ENCODE data around the gene KRTAP10-6.
A peak's percentile ranks its signal among the peaks of the same experiment; 100 is the strongest.
"Not testable (repeated sequence)": the region's sequence is repeated elsewhere in the genome, so short reads cannot be mapped to it uniquely, and the experiment has no call there.

KRTAP10-6 gene

DNA sequence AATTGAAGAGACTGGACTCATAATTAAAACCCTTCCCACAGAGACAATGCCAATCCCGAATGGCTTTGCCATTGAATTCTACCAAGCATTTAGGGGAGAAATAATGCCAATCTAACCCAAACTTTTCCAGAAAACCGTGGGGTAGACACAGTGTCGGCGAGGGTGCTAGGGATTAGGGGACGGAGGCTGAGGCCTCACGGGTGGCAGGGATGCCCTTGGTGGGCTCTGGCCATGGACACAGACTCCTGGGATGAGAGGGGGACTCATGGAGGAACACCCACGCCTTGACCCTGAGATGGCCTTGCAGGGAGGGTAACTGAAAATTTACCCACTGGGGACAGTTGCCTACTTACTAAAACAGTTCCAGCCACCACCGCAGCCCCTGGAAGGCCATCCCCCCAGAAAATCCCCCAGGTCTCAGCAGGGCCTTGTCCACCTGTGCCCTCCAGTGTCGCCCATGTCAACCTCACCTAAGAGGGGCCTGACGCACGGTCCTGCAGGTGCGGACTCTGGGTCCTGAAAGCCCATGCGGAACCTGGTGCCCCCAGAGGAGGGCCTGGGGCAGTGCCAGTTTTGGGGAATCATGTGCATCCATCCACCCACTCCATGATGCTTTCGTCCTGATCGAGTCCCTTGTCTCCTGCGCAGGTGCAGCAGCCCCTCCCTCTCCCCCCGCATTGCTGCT lies 13.8 kb downstream of the KRTAP10-6 start:
- no peak for DNase-seq

DNA sequence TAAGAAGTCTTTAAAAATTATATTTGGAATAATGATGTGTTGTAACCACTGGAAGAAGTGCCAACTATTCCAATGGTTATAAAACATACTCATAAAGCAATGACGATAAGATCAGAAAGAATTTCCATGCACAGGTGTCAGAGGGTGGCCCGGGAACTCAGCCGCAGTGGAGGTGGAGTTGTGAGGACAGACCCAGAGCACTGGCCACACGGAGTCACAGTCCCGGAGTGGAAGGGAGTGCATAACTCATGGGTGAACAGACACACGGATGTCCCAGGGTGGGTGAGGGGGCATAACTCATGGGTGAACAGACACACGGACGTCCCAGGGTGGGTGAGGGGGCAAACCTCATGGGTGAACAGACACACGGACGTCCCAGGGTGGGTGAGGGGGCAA lies 16.3 kb downstream of the KRTAP10-6 start:
- DNase-seq, result no peak

- DNase-seq, result no peak
Observed at GRCh38 chr21:44575307-44576024, 16.8 kb downstream of the KRTAP10-6 start.

DNA sequence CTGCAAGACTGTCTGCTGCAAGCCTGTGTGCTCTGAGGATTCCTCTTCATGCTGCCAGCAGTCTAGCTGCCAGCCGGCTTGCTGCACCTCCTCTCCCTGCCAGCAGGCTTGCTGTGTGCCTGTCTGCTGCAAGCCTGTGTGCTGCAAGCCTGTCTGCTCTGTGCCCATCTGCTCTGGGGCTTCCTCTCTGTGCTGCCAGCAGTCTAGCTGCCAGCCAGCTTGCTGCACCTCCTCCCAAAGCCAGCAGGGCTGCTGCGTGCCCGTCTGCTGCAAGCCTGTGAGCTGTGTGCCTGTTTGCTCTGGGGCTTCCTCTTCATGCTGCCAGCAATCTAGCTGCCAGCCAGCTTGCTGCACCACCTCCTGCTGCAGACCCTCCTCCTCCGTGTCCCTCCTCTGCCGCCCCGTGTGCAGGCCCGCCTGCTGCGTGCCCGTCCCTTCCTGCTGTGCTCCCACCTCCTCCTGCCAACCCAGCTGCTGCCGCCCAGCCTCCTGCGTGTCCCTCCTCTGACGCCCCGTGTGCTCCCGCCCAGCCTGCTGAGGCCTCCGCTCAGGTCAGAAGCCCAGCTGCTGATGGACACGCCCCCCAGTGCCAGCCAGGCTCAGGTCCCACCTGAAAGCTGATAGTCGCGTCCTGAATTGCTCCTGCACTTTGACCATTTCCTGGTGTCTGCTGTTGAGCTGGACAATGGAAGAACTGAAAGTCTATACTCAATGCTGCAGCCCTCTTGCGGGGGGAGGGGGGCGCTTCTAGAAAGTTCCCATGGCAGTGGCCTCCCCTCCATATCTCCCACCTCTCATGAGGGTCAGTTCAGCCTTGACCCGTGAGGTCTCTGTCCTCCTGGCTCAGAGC lies 17.6 kb downstream of the KRTAP10-6 start:
- no peak for DNase-seq

GRCh38 chr21:44573630-44574456 lies 18.5 kb downstream of the KRTAP10-6 start, which contains the start of gene KRTAP10-4:
KRTAP10-4 (plus strand) TSS chr21:44573729; CDS start chr21:44573759, 30 bp downstream.
- DNase-seq, result not testable (repeated sequence)

DNA sequence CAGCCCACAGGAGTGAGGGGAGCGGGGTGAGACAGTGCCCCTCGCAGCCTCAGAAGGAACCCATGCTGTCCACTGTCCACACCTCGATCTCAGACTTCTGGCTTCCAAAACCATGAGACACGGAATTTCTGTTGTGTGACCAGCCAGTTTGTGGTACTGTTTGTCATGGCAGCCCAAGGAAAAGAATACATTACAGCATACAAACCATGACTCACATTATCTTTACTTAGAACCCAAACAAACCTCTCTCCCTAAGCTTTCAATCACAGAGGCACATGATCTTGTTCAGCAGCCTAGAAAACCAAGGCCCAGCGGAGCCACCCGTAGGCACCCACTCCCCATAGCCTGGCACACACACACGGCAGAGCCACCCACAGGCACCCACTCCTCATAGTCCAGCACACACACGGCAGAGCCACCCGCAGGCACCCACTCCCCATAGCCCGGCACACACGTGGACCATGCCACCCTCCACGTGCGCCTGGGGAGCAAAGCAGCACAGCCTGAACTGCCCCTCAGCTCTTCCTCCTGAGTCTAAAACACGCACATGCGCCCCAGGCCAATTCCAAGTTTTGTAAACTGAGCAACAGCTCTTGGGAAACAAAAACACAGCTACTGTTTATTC lies 19.2 kb downstream of the KRTAP10-6 start:
- no peak for DNase-seq

GRCh38 chr21:44571844-44572782 lies 20.2 kb downstream of the KRTAP10-6 start:
- no peak for DNase-seq

- no peak for DNase-seq
Observed at GRCh38 chr21:44571296-44571695, 21.0 kb downstream of the KRTAP10-6 start.

DNA sequence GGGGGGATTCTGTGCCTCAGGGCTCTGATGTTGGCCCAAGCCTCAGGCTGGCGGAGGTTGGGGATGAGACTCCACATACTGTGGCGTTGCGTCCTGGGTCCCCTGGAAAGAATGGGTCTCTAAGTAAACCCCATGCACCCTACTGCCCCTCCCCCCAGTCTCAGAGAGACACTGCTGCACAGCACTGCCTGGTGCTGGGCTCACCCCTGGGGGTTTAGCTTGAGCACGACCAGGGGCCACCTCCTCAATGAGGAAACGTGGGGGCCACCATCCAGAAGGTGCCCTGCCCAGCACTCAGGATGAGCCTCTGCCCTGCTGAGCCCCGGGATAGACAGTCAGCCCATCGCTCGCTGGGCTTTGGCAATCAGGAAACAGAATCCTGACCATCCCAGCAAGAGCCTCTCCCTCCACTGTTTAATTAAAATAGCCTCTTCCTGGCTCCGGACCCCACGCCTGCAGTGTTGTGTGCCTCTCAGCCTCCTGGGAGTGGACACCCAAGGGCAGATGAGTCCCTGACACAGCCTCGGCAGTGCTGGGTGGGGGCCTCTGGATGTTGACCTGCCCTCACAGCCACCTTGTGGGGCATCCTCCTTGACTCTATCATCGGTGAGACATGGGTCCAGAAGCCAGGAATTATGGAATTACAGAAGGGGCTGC lies 22.3 kb downstream of the KRTAP10-6 start:
- no peak for DNase-seq

DNA sequence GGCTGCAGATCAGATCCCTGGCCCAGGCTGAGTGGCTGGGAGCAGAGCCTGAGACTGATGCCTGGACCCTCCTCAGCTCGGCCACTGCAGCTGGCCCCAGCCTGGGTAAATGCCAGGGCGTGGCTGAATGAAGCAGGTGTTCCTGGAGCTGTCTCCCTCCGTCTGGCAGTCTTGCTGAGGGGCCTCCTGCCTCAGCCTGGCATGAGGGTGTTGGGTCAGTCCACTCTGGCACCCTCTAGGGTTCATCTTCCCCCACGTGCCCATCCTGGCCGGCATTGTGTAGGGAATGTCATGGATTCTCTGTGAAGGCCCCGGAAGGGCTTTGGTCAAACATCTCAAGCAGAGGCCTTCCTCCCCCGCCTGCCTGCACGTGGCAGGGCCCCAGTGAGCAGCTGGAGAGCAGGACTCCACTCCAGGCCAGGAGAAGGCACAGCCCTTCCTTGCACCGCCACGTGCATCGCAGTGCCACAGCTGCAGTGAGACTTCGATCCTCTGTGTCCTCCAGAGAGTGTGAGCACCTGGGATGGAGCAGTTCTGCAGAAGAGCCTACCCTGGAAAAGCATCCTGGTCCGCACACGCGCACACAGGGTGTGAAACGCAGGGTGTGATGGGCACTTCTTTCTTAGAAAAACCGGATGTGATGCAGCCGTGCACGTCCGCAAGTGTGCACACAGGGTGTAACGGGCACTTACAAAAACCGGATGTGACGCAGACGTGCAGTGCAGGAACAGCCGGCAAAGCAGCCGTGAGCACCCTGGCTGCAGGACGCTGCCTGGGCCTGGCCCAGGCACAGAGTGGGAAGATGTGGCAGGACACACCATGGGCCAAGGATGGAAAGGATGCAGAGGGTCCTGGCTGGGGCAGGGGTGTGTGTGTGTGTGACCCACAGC lies 23.4 kb downstream of the KRTAP10-6 start:
- no peak for DNase-seq

- no peak for DNase-seq
Observed at GRCh38 chr21:44568261-44568660, 24.0 kb downstream of the KRTAP10-6 start.

GRCh38 chr21:44567481-44568171 lies 24.7 kb downstream of the KRTAP10-6 start:
- DNase-seq, result no peak

- peak in 1 of 2 donors; percentile 67 for DNase-seq
Observed at GRCh38 chr21:44566403-44566802, 25.9 kb downstream of the KRTAP10-6 start.

- DNase-seq, result no peak
Observed at GRCh38 chr21:44564886-44565598, 27.3 kb downstream of the KRTAP10-6 start.

GRCh38 chr21:44564099-44564498 lies 28.2 kb downstream of the KRTAP10-6 start:
- no peak for DNase-seq

GRCh38 chr21:44558695-44559094 lies 33.6 kb downstream of the KRTAP10-6 start, which contains the start of gene KRTAP10-3:
KRTAP10-3 (minus strand) TSS chr21:44558795; CDS start chr21:44558715, 80 bp downstream.
- DNase-seq, result no peak

GRCh38 chr21:44558329-44558675 lies 34.0 kb downstream of the KRTAP10-6 start:
- DNase-seq, result not testable (repeated sequence)
